GM19452 (cell line): ENCODE measurements around the gene FBXO42.
A peak's percentile ranks its signal among the peaks of the same experiment; 100 is the strongest.

Experiments used
- ATAC-seq: cut with Tn5 transposase; IDR thresholded peaks from one replicate; pipeline ENCODE4 v1.9.1; 2021; ENCODE audit not compliant: unreplicated experiment

Gene FBXO42

DNA sequence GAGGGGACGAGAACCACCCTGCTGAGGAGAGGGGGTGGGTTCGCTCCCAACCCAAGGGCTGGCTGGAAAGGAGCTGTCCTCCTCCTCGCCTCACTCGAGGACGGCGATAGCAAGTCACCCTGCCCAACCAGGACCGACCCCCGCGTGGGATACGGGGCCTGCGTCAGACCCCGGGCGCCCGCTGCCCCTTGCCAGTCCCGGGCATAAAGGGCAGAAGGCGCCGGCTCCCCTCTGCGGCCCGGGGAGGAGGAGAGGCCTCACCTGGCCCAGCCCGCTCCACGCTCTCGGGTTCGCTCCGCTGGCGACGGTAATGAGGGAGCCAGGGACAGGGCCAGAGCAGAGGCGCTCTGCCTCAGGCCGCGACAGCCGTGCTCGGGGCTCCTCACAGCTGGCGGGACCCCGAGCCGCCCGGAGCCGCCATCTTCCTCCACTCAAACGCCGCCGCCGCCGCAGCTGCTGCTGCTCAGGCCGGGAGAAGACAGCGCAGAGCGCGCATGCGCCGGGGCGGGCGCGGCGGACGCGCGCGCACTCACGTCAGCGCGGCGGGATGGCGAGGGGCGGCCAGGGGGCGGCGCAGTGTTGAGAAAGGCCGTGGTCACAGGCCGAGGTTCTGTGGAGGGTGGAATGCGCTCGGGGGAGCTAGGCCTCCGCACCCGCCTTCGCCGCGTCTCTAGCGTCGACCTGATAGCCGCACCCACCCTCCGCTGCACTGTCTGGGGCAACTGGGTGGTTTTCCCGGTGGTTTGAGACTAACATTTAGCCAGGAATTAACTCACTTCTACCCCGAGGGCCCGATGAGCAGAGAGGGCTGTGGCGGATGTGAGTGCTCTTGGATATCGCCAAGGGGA is at the start of gene FBXO42:
FBXO42 (minus strand) TSS at position 487 of the 848 bp plus-strand sequence. CDS start 37,062 bp downstream, outside the sequence.
- peak; percentile 79 for ATAC-seq

DNA sequence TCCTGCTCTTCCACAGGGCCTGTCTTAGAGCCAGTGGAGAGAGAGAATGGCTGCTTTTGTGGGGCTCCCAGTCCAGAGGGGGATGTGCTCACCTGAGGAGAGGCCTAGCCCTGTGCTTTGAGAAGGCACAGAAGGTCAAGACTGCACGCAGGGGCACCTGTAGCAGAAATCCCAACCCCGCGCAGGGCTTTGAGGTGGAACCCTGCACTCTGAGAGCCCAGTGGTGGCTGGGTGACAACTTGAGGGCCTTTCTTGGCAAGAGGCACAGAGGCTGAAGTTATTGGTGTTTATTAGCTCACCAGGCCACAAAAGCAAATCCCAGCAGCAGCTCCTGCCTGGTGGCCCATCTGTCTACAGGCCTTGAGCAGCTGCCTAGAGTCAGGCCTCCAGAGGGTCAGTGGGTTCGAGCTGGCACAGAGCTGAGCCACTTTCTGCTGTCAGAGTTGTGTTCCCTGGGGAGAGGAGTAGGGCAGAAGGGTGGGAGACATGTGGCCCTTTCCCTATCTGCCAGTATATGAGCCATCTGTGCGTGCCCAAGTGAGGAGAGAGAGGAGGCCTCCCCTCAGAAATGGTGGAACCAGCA is 46.2 kb upstream of the FBXO42 start:
- ATAC-seq, result no peak

DNA sequence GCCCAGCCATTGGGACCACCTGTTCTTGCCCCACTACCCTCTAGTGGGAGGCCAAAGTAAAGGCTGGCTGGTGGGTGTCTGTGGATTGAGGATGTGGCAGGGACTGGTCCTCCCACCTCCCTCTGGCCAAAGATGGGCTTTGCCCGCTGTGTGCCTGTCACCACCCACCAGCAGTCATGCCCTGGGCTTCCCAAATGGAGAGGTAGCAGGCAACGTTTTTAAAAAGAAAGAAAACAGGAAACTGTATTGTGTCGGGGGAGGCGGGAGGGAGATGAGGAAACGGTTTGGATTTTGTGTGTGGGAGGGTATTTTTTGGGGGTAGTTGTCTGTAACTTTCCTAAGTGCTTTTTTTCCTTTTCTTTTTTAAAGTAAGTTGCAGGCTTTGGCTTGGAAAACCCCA is 44.8 kb upstream of the FBXO42 start:
- no peak for ATAC-seq

- ATAC-seq, result no peak
These were observed 44.3 kb upstream of the FBXO42 start for GRCh38 chr1:16396591-16396990.

GRCh38 chr1:16394977-16395376 is 42.7 kb upstream of the FBXO42 start:
- ATAC-seq, result no peak

DNA sequence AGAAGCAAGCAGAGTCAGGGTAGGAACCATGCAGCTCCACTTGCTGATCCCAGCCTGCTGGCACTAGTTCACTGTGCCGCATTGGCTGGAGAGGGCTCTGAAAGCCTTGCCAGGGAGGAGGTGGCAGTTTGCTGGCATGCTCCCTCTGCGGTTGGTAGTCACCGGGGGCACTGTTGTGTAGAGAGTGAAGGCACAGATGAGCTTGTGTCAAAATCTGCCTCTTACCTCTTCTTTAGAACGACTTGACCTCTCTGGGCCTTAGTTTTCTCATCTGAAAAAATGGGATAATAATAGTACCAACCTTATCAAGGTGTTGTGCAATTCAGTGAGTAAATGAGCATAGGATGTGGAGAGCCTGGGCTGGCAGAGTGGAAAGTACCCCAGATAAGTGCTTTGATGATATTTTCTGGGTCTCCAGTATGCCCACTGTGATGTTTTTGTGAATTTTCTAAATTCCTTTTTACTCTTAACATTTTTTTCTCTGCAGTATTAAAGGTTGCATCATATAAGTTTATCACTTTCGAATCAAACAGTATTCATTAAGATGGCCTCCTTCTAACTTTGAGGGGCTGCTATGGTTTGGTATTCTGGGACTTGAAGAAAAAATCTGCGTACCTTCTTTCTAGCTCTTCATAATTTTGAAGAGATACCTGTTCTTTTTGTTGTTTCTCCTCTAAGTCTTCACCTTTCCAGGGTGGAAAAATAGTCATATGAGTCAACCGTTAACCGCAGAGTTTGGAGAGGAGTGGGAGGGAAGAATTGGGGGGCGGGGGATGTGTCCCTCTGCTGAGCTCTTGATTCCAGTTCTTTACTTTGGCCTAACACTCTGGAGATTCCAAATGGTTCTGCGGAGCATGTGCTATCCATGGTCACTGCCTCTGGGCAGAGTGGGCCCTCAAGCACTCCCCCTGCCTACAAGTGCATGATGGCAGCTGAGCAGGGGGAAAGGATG is 41.6 kb upstream of the FBXO42 start:
- no peak for ATAC-seq

GRCh38 chr1:16392740-16393569 is 40.7 kb upstream of the FBXO42 start:
- ATAC-seq, result no peak

GRCh38 chr1:16391411-16391810 is 39.1 kb upstream of the FBXO42 start:
- no peak for ATAC-seq

GRCh38 chr1:16387201-16388188 is 35.2 kb upstream of the FBXO42 start:
- no peak for ATAC-seq

DNA sequence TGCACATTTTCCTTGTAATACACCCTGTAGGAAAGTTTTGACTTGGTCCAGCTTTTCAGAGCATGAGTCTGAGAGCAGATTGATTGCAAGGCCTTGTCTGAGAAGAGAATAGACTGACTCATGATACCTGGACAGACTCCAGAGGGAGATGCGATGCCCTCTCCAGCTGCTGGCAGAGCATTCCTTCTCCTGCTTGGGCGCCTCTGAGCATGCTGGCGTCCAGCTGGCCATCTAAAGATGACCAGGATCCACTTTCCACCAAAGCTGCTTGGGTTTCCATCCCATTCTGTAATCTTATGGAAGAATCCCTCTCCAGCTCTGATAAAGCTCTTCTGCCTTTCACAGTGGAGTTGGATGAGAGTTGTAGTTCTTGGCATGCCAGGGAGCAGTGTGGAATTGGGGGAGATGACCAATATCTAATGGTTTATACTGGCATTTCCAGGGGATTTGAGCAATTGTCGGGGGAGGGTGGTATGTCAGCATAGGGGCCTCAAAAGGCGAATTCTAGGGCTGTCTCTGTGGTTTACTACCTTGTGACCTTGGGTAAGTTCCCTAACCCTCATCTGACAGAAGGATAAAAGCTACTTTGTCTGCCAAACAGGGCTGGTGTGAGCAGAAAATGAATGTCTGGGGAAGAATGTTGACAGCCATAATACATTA is 34.3 kb upstream of the FBXO42 start:
- no peak for ATAC-seq

- ATAC-seq, result no peak
These were observed 33.6 kb upstream of the FBXO42 start for GRCh38 chr1:16385659-16386453.

- ATAC-seq, result no peak
These were observed 31.6 kb upstream of the FBXO42 start for GRCh38 chr1:16383888-16384287.

GRCh38 chr1:16380868-16381267 is 28.6 kb upstream of the FBXO42 start:
- ATAC-seq, result no peak

GRCh38 chr1:16378443-16378842 is 26.2 kb upstream of the FBXO42 start:
- ATAC-seq, result no peak

DNA sequence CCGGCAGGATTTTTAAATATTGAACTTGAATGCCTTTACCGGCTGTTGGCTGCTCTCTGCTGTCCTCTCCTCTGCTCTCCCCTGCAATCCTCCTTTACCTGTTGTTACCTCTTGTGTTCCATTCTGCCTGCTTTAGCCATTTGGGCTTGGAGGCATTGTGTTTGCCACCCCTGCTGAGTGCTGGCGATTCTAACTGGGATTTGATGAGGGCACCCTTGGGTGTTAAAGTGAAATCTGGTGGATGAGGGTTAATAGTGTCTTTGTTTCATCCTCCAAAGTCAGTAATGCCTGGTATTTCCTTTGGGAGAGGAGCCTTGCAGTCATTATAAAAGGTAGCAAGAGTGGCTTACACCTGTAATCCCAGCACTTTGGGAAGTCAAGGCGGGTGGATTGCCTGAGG is 24.7 kb upstream of the FBXO42 start:
- ATAC-seq, result no peak

- no peak for ATAC-seq
These were observed 23.5 kb upstream of the FBXO42 start for GRCh38 chr1:16375521-16376340.

DNA sequence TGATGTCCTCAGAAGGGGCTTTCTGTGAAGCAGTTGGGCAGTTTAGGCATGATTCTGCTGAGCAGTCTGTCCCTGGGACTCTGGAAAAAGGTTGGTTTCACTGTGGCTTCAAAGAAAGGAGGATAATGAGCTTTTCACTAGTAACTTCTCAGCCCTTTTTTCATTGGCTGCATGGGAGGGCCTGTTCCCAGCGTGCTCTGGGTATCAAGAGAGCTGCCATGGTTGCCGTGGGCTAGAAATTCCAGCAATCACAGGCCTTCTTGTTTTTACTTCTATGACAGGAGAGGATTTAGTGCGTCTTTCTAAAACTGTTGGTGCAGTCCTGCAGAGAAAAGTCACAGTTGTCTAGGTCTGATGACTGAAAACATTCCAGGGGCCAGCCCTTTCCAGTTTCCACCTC is 22.0 kb upstream of the FBXO42 start:
- no peak for ATAC-seq
